Urothelium cell line (cell line): ENCODE measurements around the gene MRPS35.

Experiments
- DNase-seq: peaks from one replicate; pipeline ENCODE4 v3.0.0; 2011; ENCODE audit warnings: low spot score, mixed read lengths
- FAIRE-seq: peaks from 2 replicates; lab custom pipeline; 2011; peaks lifted over from hg19 to GRCh38; lab: Jason Lieb, UNC

MRPS35 gene

GRCh38 chr12:27802936-27803335 lies 92.3 kb downstream of the MRPS35 start:
- FAIRE-seq, result no peak

DNA sequence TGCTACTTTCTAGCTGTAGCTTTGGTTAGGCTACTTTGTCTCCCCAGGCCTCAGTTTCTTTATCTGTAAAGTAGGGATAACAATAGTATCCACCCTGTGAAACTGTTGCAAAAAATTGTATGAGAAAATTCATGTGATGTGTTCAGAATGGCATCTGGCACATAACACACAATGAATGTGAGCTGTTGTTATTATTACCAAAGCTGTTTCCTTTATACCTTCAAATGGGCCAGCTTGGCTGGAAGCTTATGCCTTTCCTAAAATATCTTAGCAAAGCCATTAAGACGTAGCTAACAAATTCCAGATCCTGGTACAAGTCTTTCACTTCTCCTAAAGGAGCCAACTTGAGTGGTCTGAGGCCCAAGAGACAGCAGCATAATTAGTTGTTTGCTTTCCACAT lies 94.6 kb downstream of the MRPS35 start:
- DNase-seq (no peak), FAIRE-seq (no peak)

More at GRCh38 chr12:27802936-27803335, 92.3 kb downstream of the MRPS35 start:
- DNase-seq, result no peak
